Adrenal gland (tissue), 19 donors: ENCODE results near the gene BSDC1. TPM values are rescaled to one million over a fixed set of nuclear protein-coding genes. Genes with fewer than 3 reads are reported as not detected.
"Not testable (repeated sequence)": the region's sequence is repeated elsewhere in the genome, so short reads cannot be mapped to it uniquely, and the experiment has no call there.

Source experiments
- DNase-seq, 7 donors: peaks; one replicate each; pipeline ENCODE4 v3.0.0-alpha.2; 2019 to 2020
- H3K27ac ChIP-seq, 5 donors: fragments of 200-600 bp; sonication (generic) in 4 of 5; 1 replicate in 3 of 5; 2 replicates in 2 of 5; pipeline versions ENCODE4 v1.5.1 to v1.8.0; 2016 to 2020; ENCODE audit warnings: mild to moderate bottlenecking in 1 of 5
- H3K27me3 ChIP-seq: fragments of 200-600 bp; 2 replicates; pipeline ENCODE4 v1.8.0; 2021
- H3K36me3 ChIP-seq, 2 donors: fragments of 200-600 bp; replicated peaks in 1 of 2; 1 replicate in 1 of 2; 2 replicates in 1 of 2; pipeline versions ENCODE4 v1.5.1 to v1.8.0; 2018 to 2022
- H3K4me1 ChIP-seq, 2 donors: fragments of 200-600 bp; replicated peaks in 1 of 2; 1 replicate in 1 of 2; 2 replicates in 1 of 2; pipeline versions ENCODE4 v1.5.1 to v1.8.0; 2018 to 2021
- H3K4me3 ChIP-seq, 4 donors: fragments of 200-600 bp; sonication (generic) in 3 of 4; one replicate each; pipeline ENCODE4 v1.5.1; 2016 to 2018
- H3K9me3 ChIP-seq, 3 donors: fragments of 200-600 bp; sonication (generic) in 1 of 3; replicated peaks in 1 of 3; 1 replicate in 2 of 3; 2 replicates in 1 of 3; pipeline versions ENCODE4 v1.5.1 to v1.8.0; 2016 to 2021
- CTCF ChIP-seq, 6 experiments: fragments of 450-650 bp in 4 of 6; fragments of 200-600 bp in 2 of 6; sonication (generic) in 1 of 6; IDR thresholded peaks; 1 replicate in 5 of 6; 2 replicates in 1 of 6; pipeline versions ENCODE4 v1.5.1 to v1.8.0; 2016 to 2021; ENCODE audit warnings: antibody characterized with exemption in 6 of 6, mild to moderate bottlenecking in 2 of 6, moderate library complexity in 1 of 6
- POLR2A ChIP-seq, 2 donors: fragments of 450-650 bp; IDR thresholded peaks; one replicate each; pipeline ENCODE4 v1.6.1; 2017; ENCODE audit warnings: antibody characterized with exemption in 2 of 2, mild to moderate bottlenecking in 2 of 2, moderate library complexity in 1 of 2
- WGBS, 4 donors: extraction: QIAGEN DNeasy Blood & Tissue Kit in 2 of 4; methylation state at CpG; one replicate each; pipeline versions ENCODE4 v1.1.5 to v1.1.7; 2013 to 2017; 5-methylcytosine and 5-hydroxymethylcytosine counted together
- intact Hi-C, 2 donors: fragments of 100-400 bp; cut with DNase I; formaldehyde crosslinking; loops; one replicate each; pipeline versions ENCODE4 v1.14.1 to v1.15.0; 2022 to 2023
- long read RNA-seq, 10 donors: library from polyadenylated mRNA in 3 of 10; unstranded in 2 of 10; stranded (forward) in 1 of 10; transcript quantifications; one replicate each; pipeline ENCODE4 v2.0.0 and lab custom pipeline, GENCODE V29; 2021 to 2026
- polyA plus RNA-seq, 3 donors: library from polyadenylated mRNA; stranded (reverse); fragments of 200-250 nt in 2 of 3; fragments of 350-450 nt in 1 of 3; fragmentation: Illumina TruSeq in 1 of 3; extraction: RNeasy Lipid Tissue Mini Kit (QIAGEN cat#74804) in 1 of 3; gene quantifications; one replicate each; pipeline ENCODE4 v1.2.3, GENCODE V29; 2013 to 2014
- total RNA-seq, 9 donors: library from RNA; depleted of rRNA in 4 of 9; stranded (reverse); fragments of >200 nt in 4 of 9; fragments of 120-200 nt in 1 of 9; fragmentation: NEBNext Ultra II Directional in 1 of 9; extraction: Animal tissue kit (Norgen Biotek cat#: 25700) in 1 of 9; gene quantifications; one replicate each; pipeline versions ENCODE4 v1.1.0 to v1.2.4, GENCODE V29; 2013 to 2023
- donor health status: healthy with polysubstance abuse.
- donor health status: Bipolar disorder and iron deficiency.
- donor health status: DM: yes; HTN: yes; CAD: no.
- donor health status: DM: no; HTN: no; CAD: no.
- donor health status: DM: no; HTN: no; CAD: no.
- donor health status: DM: yes; HTN: yes; CAD: no.

Gene BSDC1
- total RNA-seq (100 to 1,000 TPM in 8 of 9 donors, 10 to 100 TPM in 1; 95.5 to 153 (median 117) TPM), polyA plus RNA-seq (10 to 100 TPM; 47.9 to 80.2 (median 63.9) TPM)
- long read RNA-seq, donor 1, partial matches to known transcripts = 9 of 11 reads
- long read RNA-seq, donor 1, other reads (novel, unspliced or antisense) = 0 of 11 reads
- long read RNA-seq, donor 2, transcript BSDC1-206 (11 exons, 2,846 nt) = major isoform, 6 of 27 reads
- long read RNA-seq, donor 2, partial matches to known transcripts = 21 of 27 reads
- long read RNA-seq, donor 2, other reads (novel, unspliced or antisense) = 0 of 27 reads
- long read RNA-seq, donor 3, partial matches to known transcripts = 5 of 7 reads
- long read RNA-seq, donor 3, other reads (novel, unspliced or antisense) = 0 of 7 reads
- long read RNA-seq, donor 4, transcript BSDC1-206 (11 exons, 2,846 nt) = major isoform, 13 of 33 reads
- long read RNA-seq, donor 4, partial matches to known transcripts = 7 of 33 reads
- long read RNA-seq, donor 4, other reads (novel, unspliced or antisense) = 10 of 33 reads
- long read RNA-seq, donor 5, transcript BSDC1-205 (11 exons, 1,505 nt) = minor isoform, 16 of 194 reads
- long read RNA-seq, donor 5, transcript BSDC1-206 (11 exons, 2,846 nt) = major isoform, 123 of 194 reads
- long read RNA-seq, donor 5, partial matches to known transcripts = 24 of 194 reads
- long read RNA-seq, donor 5, other reads (novel, unspliced or antisense) = 30 of 194 reads
- long read RNA-seq, donor 6, transcript BSDC1-206 (11 exons, 2,846 nt) = major isoform, 8 of 22 reads
- long read RNA-seq, donor 6, partial matches to known transcripts = 7 of 22 reads
- long read RNA-seq, donor 6, other reads (novel, unspliced or antisense) = 7 of 22 reads
- long read RNA-seq, donor 7, full-length matches to known transcripts = 6 of 12 reads
- long read RNA-seq, donor 7, partial matches to known transcripts = 6 of 12 reads
- long read RNA-seq, donor 7, other reads (novel, unspliced or antisense) = 0 of 12 reads
- long read RNA-seq, donor 8, transcript BSDC1-206 (11 exons, 2,846 nt) = major isoform, 16 of 40 reads
- long read RNA-seq, donor 8, partial matches to known transcripts = 23 of 40 reads
- long read RNA-seq, donor 8, other reads (novel, unspliced or antisense) = 0 of 40 reads
- long read RNA-seq, donor 9, partial matches to known transcripts = 15 of 21 reads
- long read RNA-seq, donor 9, other reads (novel, unspliced or antisense) = 0 of 21 reads
- long read RNA-seq, donor 10, transcript BSDC1-206 (11 exons, 2,846 nt) = major isoform, 6 of 12 reads
- long read RNA-seq, donor 10, partial matches to known transcripts = 6 of 12 reads
- long read RNA-seq, donor 10, other reads (novel, unspliced or antisense) = 0 of 12 reads

DNA sequence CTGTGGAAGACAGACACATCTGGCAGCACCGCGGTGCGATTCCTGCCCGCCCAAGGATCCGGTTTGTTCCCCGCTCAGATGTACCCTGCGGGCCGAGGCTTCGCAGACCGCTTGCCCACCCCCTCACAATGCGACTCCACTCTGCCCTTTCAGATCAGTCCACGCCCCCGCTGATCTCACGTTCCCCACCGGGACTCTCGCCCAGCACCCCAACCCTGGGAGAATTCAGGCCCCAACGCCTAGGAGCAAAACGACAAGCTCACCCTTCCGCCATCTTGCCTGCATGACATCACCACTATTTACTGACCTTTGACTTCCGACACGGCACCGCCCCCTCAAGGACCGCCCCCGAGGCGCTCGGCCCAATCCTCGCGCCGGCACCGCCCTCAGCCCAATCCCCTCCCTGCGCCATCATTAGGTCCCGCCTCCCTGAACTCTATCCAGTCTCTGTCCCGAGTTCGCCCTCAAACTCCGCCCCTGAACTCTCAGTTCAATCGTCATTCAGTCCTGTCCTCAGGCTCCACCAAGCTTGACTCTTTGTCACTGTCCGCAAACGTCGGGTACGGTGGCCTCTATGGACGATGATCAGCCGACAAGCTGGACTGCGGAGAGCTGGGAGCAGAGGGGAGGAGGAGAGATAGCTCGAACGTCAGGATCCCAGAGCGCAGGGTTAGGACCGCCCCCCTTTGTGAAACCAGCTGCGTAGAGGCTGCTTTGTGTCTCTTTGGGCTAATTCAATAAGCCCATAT lies at the start of gene BSDC1:
BSDC1 (minus strand) TSS at position 301 of the 749 bp plus-strand sequence; CDS start at position 274, 27 bp downstream.
- H3K36me3 ChIP-seq = peaks cover 0 to 21% of the 10 kb centered on the region in 2 donors

DNA sequence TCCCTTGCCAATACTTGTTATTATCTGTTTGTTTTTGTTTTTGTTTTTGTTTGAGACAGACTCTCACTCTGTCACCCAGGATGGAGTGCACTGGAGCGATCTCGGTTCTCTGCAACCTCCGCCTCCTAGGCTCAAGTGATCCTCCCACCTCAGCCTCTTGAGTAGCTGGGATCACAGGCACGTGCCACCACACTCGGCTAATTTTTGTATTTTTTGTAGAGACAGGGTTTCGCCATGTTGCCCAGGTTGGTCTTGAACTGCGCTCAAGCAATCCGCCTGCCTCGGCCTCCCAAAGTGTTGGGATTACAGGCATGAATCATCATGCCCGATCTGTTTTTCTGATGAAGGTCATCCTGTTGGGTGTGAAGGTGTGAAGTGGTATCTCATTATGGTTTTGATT lies 47.2 kb upstream of the BSDC1 start:
- 86 to 94% (median 89%) methylated on average over 10 of the region's 10 CpGs for WGBS, 4 donors
- H3K36me3 ChIP-seq, H3K27ac ChIP-seq, H3K4me1 ChIP-seq, H3K9me3 ChIP-seq, H3K27me3 ChIP-seq, intact Hi-C loops, DNase-seq, H3K4me3 ChIP-seq: not testable (repeated sequence)

More for the DNA sequence above, at the start of gene BSDC1:
- intact Hi-C loops = no loop called here
- 0% methylated on average over 34 to 48 of the region's 48 CpGs for WGBS, 4 donors
- peak; percentile 4 to 97 for TF ChIP-seq POLR2A (IDR thresholded peaks at IDR 0.05)
- TF ChIP-seq CTCF (IDR thresholded peaks at IDR 0.05) = no peak
- peak; percentile 99 to 100 (median 100) for DNase-seq
- peak within 1 kb of the TSS; percentile 45 to 74 (median 66) for H3K4me3 ChIP-seq
- no peaks in the 10 kb centered on the region for H3K9me3 ChIP-seq
- H3K27ac ChIP-seq = peak within 1 kb of the TSS; percentile 89 to 98 (median 97)
- peaks cover 21 to 31% of the 10 kb centered on the region in 2 donors for H3K4me1 ChIP-seq
- no peaks in the 10 kb centered on the region for H3K27me3 ChIP-seq

DNA sequence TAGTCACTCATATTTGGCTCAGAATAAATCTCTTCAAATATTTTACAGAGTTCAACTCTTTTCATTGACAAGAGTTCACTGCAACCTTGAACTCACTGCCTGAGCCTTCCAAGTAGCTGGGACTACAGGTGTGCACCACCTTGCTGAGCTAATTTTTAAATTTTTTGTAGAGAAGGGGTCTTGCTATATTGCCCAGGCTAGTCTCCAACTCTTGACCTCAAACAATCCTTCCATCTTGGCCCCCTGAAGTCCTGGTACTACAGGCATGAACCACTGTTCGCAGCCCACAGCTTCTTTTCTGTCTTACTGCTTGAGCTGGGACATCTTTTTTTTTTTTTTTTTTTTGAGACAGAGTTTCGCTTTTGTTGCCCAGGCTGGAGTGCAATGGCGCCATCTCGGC lies 44.5 kb upstream of the BSDC1 start:
- intact Hi-C loops, H3K9me3 ChIP-seq: not testable (repeated sequence)

GRCh38 chr1:32438136-32438535 lies 43.9 kb upstream of the BSDC1 start:
- no peaks in the 10 kb centered on the region for H3K9me3 ChIP-seq
- H3K36me3 ChIP-seq = no peaks in the 10 kb centered on the region
- no peaks in the 10 kb centered on the region for H3K27me3 ChIP-seq
- H3K27ac ChIP-seq = no peak overlapping the region
- 46 to 56% (median 50%) methylated on average over 1 of the region's 1 CpG for WGBS, 4 donors
- no peak for DNase-seq
- intact Hi-C loops = no loop called here
- TF ChIP-seq CTCF (IDR thresholded peaks at IDR 0.05) (no peak), POLR2A (IDR thresholded peaks at IDR 0.05) (no peak)
- no peaks in the 10 kb centered on the region for H3K4me1 ChIP-seq
- H3K4me3 ChIP-seq = no peak overlapping the region

More for the DNA sequence above, 44.5 kb upstream of the BSDC1 start:
- not testable (repeated sequence) for H3K4me1 ChIP-seq, H3K27ac ChIP-seq, H3K27me3 ChIP-seq, DNase-seq, H3K36me3 ChIP-seq, H3K4me3 ChIP-seq
- WGBS, 4 donors = 90 to 98% (median 95%) methylated on average over 4 of the region's 4 CpGs
